OCI-M1 (cell line): Measurements from ENCODE around the gene LAMA5.

Experiments
- DNase-seq: peaks from one replicate; lab custom pipeline; 2025; lab: John Stamatoyannopoulos, UW

LAMA5 gene

DNA sequence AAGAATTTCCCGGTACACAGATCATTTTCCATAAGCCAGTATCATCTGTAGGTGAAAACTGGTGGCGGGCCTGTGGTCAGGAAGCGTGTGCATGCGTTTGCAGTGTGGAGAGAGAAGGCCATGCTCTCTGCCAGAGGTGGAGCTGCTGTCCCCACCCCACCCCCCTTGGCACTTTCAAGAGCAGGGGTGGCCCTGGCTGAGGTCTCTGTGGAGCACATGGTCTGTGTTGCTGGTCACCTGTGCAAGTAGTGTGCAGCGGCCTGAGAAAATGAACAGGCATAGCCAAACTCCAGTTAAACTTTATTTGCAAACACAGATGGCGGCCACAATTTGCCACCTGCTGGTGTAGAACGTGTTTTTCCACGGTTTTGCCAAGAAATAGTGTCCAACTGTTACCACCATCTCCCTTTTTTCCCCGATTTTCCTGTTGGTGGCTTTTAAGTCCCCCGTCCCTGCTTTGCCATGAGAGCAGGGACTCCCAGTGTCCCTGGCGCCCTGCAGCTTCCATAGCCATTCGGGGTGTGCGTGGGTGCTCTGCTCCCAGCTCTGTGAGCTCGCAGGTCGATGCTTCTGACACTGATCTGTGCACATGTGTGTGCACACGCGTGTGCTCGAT lies 61.9 kb downstream of the LAMA5 start:
- no peak for DNase-seq

DNA sequence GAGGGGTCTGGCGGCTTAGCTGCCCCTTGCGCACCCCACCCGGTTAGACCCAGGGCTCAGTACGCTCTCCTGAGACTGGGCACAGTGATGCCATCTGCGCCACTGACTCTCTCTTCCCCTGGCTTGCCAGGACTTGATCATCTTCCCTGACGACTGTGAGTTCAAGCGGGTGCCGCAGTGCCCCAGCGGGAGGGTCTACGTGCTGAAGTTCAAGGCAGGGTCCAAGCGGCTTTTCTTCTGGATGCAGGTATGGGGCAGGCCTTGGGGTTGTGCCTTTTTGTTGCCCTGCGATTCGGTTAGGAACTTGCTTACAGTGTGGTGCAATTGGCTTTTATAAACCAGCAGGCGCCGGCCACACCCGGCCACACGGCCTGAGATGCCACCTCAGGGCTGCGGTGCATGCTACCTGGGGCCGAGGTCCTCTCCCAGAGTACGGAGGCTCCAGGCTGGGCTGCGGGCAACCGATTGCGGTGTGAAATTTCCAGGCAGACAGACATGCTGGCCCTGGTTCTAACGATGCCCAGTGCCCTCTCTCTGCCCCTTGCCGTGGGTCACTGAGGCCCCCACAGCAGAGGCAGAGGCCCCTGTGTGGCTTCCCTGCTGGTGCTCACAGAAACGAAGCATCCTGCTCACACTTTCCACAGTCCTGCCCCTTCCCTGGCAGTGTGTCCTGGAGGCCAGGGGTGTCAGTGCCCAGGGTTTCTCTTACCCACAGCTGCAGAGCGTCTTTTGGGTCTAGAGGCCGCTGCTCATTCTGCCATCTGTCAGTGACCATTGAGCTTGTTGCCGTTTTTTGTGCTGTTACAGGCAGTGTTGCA lies 62.6 kb downstream of the LAMA5 start:
- no peak for DNase-seq

DNA sequence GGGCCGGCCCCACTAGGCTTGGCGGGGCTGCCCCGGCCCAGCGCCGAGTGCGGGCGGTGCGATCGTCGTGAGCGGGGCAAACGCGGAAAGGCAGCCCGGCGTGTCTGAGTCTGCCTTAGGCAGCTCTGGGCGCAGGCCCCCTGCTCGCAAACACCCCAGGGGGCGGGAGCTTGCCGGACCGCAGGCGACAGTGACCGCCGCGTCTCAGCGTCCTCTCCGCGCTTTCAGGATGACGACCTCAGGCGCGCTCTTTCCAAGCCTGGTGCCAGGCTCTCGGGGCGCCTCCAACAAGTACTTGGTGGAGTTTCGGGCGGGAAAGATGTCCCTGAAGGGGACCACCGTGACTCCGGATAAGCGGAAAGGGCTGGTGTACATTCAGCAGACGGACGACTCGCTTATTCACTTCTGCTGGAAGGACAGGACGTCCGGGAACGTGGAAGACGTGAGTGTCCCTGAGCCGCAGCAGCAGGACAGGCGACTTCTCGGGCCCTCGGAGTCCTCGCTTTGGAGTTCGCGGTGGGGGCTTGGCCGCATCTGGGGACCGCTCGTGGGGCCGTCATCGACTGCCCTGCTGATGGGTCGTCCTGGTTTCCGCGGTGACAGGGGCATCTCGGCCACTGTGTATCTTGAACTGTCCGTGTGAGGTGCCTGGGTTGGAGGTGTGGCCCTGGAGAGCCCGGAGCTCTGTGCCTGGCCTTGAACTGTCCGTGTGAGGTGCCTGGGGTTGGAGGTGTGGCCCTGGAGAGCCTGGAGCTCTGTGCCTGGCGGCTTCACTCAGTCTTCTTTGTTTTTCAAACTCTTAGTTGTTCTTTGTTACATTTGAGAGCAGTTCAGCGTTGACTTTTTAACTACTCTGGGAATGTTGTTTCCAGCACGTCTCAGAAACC lies 63.5 kb downstream of the LAMA5 start:
- peak; percentile 31 for DNase-seq

DNA sequence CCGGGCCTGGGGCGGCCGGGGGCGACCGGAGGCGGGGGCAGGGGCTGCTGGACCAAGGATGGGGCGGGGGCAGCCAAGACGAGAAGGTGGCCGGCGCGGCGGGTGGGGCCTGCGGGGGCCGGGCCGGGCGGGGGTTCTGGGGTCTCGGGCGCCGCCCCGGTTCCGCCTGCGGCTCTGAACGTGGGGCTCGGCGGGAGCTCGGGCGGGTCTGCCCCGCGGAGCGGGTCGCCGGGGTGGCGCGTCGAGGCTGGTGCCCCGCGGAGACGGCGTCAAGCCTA lies 64.1 kb downstream of the LAMA5 start:
- DNase-seq: no peak

DNA sequence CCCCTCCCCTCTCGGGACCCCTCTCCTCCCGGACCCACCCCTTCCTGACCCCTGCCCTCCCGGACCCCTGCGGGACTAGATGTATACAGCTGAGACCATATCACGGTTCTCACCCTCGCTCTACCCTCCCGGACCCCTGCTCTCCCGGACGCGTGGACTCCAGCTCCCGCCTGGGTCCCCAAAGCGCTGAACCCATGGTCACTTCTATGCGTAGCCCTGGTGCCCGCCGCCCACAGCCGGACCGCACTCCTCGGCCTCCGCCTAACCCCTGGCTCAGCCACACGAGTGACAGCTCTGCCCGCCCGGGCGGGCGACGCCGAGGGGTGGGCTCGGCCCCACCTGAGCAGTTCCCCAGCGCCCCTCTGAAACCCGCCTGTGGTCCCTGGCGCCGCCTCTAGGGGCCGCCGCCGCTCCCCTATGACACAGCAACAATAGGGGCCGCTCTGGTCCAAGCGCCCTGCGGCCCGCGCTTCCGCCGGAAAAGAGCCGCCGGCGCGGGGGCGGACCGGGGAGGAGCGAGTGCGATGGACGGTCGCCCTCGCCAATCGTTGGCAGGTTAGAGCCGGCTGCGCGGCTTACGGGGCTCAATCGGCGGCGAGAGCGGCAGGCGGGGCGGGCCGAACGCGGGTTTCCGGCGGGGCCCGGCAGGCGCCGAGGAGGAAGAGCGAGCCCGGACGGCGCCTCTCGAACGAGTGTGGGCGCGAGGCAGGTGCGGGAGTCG lies 64.6 kb downstream of the LAMA5 start, which contains the start of gene ADRM1:
Gene ADRM1 (plus strand): TSS at position 657 of the 721 bp plus-strand sequence. CDS start 572 bp downstream, outside the sequence.
- DNase-seq: peak; percentile 98

DNA sequence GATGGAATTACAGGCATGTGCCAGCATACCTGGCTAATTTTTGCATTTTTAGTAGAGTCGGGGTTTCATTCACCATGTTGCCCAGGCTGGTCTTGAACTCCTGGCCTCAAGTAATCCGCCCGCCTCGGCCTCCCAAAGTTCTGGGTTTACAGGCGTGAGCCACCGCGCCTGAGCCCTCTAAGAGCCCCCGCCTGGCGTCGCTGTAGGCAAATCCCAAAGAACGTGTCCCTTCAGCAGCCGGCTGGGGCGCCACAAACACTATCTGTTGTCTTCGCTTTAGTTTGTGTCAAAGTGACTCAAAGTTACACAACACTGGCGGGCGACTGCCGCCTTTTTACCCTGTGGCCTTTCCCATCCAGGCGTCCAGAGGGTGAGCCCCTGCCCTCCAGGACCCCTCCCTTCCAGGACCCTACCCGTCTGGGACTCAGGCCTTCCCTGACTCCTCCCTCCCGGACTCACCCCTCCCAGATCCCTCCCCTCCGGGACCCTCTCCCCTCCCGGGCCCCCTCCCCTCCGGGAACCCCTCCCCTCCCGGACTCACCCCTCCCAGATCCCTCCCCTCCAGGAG lies 65.3 kb downstream of the LAMA5 start:
- DNase-seq: peak; percentile 98

DNA sequence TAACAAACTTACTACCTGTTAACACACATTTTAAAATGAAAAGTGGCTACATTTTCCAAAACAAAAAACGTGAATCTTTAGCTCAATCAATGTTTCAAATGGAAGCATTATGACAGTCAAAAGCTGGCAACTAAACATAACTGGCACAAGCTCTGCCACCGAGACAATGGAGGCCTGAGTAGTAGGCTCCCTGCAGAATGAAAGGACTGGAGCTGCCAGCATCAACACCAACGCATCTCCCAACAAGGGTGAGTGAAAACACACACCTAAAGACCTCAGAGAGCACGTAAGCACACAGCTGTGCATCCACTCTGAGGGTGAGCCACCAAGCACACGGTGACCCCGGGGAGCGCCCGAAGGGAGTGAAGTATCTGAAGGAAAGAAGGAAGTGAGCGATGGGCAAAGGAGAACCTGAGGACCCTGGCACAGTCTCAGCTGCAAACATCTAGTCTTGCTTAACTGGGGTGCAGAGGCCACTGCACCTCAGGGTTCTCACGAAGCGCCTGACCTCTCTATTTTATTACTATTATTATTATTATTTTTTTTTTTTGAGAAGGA lies 65.9 kb downstream of the LAMA5 start:
- no peak for DNase-seq

DNA sequence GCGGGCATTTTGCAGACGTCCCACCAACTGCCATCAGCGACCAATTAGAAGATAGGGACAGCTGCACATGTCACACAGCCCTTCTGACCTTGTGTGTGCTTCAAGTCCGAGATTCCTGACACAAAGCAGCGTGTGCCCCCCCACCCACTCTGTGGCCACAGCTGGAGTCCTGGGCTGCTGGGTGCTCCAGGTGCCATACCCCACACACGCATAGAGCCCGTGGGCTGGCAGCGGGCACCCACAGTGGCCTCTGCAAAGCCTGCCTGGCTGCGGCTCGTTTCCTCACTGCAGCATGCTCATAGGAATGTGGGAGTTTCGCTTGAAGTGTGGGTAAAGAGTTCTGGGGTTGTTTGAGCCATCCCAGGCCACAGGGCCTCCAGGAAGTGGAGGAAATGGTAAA lies 66.8 kb downstream of the LAMA5 start:
- DNase-seq: no peak

DNA sequence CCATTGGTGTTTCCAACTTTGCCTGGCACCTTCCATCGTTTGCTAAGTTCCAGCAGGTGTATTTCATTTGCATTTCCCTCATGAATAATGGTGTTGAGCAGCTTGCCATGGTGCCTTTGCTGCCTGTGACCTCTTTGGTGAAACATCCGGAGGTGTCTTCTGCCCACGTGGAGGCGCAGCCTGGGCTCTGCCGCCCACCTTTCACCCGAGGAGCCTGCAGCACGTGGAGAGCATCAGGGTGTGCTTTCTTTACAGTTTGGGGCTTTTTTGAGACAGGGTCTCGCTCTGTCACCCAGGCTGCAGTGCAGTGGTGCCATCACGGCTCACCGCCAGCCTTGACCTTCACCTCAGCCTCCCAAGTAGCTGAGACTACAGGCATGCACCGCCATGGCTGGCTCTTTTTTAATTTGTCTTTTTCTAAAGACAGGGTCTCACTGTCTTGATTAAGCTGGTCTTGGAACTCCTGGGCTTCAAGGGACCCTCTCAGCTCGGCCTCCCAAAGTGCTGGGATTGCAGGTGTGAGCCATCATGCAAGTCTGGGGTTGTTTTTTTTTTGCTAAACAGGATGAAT lies 67.4 kb downstream of the LAMA5 start:
- no peak for DNase-seq

DNA sequence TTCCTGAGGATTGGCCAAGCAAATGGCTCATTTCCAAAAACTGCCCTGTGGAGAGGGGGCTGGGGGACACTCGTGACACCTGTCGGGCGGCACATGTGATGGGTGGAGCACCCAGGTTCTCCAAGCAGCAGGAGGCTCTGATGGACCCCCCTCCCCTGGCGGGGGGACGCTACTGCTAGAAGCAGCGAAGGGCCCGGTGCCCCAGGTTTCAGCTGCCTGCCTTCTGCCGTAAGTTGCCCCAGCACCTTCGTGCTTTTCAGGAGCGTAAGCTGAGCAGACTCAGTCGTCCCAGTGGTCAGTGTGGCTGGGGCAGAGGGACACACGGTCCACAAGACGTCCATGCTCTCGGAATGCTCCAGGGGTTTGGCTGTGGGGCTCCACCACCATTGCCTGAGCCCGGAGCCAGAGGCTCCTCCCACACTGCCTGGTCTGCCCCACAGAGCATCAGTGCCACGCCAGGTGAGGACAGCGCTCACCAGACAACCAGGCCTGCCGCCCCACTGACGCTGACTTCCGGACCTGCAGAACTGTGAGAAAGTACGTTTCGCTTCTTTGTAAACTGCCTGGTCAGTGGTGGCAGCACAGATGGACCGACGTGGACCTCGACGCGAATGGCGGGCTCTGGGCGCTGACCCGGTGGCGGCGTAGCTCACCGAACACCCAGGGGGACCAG lies 68.4 kb downstream of the LAMA5 start:
- no peak for DNase-seq

DNA sequence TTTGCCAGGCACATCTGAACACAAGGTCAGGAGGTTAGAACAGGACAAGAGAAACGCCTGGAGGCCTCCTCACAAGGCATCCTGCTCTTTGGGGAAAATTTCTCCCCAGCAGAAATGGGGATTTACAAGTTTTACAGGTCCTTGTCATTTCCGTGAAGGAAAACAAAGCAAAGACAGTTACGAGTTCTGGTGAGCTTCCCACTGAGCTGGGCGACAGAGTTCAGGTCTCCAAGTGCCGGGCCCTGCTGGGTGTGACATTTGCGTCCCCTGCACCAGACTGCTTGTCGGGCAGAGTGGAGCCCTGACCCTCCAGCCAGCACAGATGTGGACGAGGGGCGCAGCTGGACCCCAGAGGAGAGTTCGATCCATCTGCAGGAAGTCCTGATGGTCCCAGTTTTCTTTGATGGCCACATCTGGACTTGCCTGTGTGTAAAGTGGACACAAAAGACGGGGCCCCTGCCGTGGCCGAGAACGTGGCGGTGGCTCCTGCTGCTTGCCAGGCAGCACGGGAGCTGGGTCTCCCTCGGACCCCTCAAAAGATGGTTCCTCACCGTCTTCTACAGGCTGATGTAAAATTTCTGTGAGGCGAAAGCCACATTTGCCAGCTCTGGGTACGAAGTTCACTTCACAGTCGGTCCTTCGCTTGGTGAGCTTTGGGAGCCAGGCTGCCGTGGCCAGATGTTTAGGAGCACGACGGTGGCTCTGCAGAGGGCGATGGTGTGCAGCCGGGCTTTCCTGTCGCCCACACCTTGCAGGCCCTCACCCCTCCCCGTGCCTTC lies 69.5 kb downstream of the LAMA5 start:
- DNase-seq: no peak

DNA sequence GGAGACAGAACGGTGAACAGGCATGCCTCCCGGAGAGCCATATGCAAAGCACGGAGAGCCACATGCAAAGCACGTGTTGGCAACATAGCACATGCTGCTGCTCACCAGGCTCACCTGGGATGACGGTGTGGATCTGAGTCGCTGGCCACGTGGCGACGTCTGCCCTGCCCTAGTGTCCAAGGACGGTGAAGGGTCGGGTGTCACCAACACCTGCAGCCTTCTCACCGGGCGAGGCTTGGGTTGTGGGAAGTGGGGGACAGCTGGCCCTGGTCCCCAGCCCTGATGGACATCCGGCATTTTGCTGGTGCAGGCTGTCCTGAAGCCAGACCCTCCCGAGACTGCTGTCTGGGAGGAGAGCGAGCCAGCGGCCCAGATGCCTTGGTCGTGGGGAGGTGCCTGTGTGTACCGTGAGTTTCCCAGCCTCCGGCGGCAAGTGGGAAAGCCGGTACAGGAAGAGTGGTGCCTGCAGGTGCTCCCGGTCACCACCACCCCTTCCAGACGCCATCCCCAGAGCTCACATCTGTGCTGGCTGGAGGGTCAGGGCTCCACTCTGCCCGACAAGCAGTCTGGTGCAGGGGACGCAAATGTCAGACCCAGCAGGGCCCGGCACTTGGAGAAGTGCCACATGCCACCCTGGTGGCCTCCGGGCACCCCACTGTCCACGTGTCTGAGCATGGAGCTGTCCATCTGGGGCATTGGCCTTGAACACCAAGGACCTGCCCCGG lies 70.2 kb downstream of the LAMA5 start:
- DNase-seq: no peak

DNA sequence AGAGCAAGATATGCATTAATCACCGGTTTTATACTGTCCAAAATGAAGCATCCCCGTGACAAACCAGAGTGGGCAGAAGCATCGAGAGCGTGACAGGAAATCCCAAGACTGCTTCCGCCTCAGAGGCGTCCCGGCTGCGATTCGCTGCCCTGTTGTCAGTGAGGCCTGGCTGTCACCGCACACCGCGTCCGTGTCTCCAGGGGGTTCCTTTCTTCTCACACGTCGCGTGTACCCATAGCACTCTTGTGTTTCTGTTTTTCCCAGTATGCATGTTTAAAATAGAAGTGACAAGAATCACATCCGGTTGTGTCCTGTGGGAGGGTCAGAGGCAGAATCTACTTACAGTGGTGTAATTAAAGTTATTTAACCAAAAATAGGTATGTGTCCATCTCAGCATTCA lies 72.6 kb downstream of the LAMA5 start:
- DNase-seq: no peak

DNA sequence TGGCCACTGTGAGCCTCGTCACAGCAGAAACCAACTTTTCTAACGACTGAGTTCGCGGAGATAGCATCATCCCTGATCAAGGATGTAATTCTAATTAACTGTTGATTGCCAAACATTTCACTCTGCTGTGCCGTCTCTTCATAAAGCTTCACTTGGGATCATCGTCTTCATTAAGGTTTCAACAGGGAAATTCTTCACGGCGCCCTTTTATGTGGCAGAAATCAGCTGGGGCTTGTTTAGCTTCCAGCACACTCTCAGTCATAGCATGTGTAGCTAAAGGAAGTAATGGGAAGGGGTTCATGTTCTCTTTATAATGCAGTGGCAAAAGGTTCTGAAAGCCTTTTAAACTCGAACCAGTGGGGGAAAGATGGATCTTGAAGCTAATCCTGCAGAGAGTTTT lies 73.2 kb downstream of the LAMA5 start:
- DNase-seq: no peak

DNA sequence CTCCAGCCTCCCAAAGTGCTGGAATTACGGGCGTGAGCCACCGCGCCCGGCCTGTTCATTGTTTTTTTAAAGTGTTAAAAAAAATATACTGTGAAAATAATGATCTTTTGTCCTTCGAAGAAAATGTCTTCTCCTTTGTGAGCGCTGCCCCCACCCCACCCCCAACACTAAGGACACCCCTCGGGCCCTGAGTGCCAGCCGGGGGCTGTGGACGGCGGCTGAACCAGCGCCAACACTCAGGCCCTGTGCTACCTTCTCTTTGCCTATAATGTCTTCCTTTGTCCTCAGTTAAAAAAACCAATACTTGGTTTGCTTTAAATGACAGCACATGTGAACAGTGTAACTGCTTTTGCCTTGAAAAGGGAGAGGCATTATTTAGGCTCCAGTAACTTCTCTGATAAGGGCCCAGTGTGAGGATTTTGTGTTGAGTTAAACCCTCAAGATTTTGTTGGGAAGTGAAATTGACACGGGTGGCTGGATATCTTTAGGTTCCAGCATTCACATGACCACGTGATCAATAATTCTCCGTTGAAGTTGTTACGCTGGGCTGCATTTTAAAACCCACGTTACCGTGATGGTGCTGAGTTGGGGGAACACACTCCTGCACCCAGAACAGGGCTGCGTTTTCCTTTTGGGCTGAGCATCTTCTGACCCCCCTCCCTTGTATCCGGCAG lies 73.9 kb downstream of the LAMA5 start:
- no peak for DNase-seq

DNA sequence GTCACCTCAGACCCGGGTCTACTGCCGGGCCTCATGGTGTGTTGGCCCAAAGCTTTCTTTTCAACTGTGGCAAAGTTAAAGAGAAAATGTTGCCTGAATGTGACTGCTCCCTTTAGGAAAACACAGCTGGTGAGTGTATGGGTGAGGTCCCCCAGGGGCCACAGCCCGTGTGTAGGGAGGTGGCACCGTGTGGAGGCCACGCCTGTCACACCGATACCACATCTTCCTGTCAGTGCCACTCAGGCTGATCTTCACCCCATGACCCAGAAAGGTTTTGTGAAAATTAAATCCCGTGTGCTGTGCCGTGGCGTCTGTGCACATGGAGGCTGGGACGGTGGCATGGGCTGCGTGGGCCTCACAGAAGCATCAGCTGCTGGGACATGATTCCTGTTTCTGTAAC lies 75.0 kb downstream of the LAMA5 start:
- DNase-seq: no peak

DNA sequence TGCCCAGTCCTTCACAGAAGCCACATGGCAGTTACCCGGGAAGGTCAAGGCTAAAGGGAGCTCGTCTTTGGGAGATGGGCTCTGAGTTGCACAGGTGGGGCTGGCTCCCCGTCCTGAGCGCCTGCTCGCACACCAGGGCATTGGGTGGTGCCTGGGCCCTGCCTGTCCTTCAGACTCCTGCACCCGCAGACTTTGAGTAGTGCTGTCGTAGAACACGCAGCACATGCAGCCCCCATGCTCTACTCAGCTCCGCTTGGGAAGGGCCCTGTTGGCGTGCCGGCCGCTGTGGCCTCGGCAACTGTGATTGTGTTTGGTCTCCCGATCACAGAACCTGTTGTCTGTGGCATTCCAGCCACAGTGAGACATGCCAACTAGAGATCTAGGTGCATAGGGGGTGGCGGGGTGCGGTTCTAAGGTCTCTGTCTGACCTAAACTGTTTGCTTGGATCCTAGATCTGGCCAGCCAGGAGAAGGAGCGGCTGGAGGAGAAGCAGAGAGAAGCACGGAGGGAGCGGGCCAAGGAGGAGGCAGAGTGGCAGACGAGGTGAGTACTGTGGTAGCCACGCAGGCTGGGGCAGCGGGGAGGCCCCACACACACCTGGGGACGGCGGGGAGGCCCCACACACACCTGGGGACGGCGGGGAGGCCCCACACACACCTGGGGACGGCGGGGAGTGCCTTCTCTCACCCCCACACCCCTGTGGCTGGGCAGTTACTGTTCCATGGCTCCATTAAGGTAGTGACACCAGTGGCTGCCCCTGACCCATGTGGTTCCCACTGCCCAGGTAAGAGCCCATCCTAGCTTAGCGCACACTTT lies 75.7 kb downstream of the LAMA5 start:
- DNase-seq: no peak

DNA sequence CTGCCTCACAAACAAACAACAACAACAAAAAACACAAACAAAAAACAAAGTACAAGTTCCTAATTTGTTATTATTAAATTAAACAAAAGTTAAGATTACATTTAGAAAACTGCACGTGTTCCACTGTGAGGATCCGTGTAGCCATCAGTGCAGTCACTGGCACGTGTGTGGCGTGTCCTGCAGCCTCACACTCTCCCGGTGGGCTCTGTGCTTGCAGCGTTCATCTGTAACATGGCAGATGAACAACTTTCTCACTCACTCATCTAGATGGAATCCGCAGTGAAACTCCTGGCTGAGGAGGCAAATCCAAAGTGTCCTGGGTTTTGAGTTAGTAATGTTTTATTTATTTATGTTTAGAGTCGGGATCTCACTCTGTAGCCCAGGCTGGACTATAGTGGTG lies 77.2 kb downstream of the LAMA5 start:
- DNase-seq: no peak
